HG02759 (cell line): ENCODE data around the gene MAPKAP1.
"Not testable (repeated sequence)": the region's sequence is repeated elsewhere in the genome, so short reads cannot be mapped to it uniquely, and the experiment has no call there.

Experiments used
- ATAC-seq: cut with Tn5 transposase; IDR thresholded peaks from one replicate; pipeline ENCODE4 v1.9.1; 2021; ENCODE audit warnings: mild to moderate bottlenecking, moderate library complexity; ENCODE audit not compliant: unreplicated experiment

Gene MAPKAP1

GRCh38 chr9:125611121-125611765, 95.8 kb downstream of the MAPKAP1 start:
- ATAC-seq = no peak

- no peak for ATAC-seq
These were observed 97.3 kb downstream of the MAPKAP1 start for GRCh38 chr9:125609744-125610143.

GRCh38 chr9:125608489-125609224, 98.4 kb downstream of the MAPKAP1 start:
- ATAC-seq = no peak

GRCh38 chr9:125604196-125604595, 102.8 kb downstream of the MAPKAP1 start:
- no peak for ATAC-seq

DNA sequence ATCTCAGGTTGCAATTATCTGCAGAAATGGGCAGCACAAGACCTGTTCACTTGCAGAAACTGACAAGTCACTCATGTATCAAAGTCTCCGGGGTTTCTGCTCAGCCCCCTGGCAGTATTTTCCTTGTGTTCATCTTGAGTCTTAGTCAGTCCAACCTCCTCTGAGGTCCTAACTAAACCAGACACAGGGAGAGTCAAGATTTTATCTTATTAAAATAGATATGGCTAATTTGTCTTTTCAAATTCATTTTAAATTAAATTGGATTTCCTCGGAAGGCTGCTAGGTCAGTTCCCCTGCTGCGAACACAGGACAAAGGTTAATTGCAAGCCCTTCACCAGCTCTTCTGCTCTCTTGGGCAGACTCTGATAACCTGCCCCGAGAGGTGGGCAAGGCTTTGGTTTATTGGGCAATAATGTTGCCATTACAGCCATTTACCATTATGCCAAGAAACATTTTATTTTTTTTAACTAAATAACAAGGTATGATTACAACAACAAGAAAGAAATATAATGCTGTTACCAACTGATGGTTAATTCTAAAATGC, 103.5 kb downstream of the MAPKAP1 start:
- no peak for ATAC-seq

DNA sequence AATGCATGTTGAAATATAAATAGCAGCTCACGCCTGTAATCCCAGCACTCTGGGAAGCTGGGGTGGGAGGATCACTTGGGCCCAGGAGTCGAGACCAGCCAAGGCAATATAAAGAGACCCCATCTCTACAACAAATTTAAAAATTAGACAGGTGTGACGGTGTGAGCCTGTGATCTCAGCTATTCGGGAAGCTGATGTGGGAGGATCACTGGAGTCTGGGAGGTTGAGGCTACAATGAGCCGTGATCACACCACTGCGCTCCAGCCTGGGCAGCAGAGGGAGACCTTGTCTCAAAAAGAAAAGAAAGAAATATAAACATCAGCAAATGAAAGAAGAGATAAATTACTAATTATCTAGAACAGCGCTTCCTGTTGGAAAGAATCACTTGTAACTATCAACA, 105.0 kb downstream of the MAPKAP1 start:
- no peak for ATAC-seq

DNA sequence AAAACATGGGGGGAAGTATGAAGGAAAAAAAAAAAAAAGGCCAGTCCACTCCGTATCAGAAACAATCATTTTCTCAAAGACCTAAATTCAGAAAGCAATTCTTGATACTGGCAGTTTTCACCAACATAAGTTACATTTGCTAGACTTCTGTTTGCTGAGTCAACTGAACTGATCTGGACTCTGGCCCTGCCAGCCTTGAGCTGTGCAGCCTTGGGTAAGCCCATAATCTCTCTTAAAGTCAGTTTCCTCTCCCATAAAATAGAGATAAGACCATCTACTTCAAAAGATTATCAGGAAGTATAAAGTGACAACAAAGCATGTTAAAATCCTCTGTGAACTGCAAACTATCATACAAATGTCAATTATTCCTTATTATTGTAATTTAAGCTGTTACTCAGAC, 106.8 kb downstream of the MAPKAP1 start:
- ATAC-seq = no peak

DNA sequence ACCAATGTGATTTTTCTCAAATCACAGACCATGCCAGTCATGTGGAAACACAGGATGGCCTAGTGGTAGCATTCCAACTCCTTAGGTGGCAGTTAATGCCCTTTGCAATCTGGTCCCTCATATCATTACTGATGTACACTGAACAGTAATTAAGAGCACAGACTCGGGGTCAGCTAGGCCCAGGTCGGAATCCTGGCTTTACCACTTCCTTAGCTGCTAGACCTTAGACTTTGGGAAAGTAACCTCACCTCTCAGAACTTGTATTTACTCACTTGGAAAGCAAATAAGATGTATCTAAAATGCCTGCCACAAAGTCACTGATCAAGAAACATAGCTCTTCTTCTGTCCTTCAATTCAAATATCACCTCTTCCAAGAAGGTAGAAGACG, 112.8 kb downstream of the MAPKAP1 start:
- ATAC-seq = no peak

- no peak for ATAC-seq
These were observed 113.3 kb downstream of the MAPKAP1 start for GRCh38 chr9:125593581-125594222.

- ATAC-seq = no peak
These were observed 115.1 kb downstream of the MAPKAP1 start for GRCh38 chr9:125591888-125592287.

DNA sequence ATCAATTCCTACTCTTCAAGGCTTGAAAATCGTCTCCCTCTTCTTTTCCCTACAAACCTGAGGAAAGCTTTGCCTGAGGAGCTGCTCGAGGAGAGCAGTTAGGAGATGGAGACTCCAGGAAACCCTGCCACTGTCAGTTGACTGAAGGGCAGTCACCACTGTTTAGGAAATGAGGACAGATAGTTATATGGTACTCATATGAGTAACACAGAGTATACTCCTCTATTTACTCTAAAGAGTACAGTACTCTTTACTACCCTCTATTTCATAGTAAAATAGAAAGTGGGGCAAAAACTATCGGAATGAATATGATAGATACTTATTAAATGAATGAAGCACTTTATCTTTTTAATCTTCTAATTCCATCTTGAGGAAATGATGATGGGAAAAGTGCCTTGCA, 115.8 kb downstream of the MAPKAP1 start:
- no peak for ATAC-seq

DNA sequence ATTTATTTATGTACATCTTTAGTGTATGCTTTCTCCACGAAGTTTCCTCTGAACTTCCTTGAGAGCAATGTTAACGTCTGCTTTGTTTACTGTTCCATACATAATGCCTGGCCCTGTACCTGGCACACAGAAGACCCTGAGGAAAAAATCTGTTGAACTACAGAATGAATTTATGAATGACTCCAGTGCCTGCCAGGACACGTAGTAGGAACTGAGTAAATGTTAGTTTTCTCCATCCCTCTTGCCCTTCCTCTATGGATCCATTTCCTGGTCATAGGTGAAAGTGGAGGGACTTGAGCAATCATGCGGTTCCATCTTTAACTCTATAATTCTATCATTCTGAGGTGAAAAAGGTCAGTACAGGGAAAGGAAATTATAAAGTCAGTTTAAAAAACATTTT, 117.7 kb downstream of the MAPKAP1 start:
- no peak for ATAC-seq

DNA sequence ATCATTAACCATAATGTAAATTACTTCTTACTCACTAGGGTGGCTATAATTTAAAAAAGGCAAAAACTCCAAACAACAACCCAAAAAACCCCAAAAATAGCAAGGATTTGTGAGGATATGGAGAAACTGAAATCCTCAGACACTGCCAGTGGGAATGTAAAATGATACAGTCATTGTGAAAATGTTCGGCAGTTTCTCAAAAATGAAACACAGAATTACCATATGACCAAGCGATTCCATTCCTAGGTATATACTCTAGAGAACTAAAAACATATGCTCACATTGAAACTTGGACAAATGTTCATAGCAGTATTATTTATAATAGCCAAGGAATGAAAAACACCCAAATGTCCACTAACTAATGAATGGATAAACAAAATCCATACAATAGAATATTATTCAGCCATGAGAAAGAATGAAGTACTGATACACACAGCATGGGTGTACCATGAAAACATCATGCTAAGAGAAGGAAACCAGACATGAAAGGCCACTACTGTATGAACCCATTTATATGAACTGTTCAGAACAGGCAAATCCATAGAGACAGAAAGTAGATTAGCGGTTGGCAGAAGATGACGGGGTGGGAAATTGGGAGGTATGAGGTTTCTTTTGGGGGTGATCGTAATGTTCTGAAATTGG, 119.1 kb downstream of the MAPKAP1 start:
- no peak for ATAC-seq

- no peak for ATAC-seq
These were observed 120.9 kb downstream of the MAPKAP1 start for GRCh38 chr9:125586172-125586511.

DNA sequence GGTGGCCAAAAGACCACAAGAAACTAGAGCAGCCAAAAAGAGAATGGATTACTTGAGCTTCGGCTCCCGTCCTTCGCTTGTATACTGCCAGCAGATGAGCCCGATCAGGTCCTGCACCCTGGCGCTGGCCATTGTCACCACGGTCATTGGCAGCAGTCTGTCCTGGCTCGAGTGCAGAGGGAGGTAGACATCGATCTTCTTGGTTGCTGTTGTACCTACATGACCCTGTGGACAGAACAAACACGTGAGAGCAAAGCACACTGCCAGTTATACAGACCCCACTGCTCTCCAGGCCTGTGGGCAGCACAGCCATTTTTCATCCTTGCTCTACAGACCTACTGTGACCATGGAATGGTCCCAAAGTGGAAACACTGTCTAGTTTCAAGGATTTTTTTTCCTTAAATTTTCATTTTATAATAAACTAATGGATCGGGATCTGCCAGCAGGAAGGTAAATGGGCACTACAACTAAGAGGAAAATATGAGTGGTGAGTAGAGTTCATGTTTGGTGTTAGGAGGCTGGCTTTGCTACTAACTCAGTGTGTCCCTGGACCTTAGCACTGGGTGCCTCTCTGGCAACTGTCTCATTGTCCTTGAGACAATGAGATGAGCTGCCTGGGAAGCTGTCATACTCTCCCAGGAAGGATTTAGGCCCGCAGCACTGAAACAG, 121.4 kb downstream of the MAPKAP1 start:
- no peak for ATAC-seq

GRCh38 chr9:125580701-125581286, 126.2 kb downstream of the MAPKAP1 start:
- ATAC-seq = no peak

DNA sequence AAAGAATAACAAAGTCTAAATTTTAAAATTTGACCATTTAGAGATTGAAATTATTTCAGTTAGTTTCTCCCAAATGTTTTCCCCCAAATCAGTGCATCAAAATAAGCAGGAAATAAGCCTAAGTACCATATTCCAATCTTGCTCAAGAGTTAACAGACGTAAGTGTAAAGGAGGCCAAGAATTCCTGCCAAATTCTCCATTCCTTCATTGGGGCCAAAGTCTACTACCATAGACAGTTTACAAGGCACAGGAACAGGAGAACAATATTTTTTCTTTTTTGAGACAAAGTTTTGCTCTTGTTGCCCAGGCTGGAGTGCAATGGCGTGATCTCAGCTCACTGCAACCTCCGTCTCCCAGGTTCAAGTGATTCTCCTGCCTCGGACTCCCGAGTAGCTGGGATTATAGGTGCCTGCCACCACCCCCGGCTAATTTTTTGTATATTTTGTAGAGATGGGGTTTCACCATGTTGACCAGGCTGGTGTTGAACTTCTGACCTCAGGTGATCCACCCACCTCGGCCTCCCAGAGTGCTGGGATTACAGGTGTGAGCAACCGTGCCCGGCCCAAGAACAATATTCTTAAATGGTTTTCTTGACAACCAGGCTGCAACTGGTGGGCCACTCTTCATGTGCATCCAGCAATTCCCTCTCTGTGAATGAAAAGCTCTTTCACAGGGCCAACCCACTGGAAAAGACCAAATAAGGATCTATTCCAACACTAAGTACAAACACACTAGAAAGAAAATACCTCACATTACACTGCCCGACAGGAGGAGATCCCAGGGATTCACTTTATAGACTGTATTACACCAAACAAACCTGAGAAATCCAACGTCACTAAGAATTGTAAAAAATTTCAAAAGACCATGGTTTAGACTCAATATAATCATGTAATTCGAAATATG, 127.7 kb downstream of the MAPKAP1 start:
- no peak for ATAC-seq

- no peak for ATAC-seq
These were observed 132.7 kb downstream of the MAPKAP1 start for GRCh38 chr9:125574126-125574877.

GRCh38 chr9:125572461-125572860, 134.5 kb downstream of the MAPKAP1 start:
- ATAC-seq = not testable (repeated sequence)
